HG03097 (cell line): ENCODE data around the gene CAPZB.
"Not testable (repeated sequence)": the region's sequence is repeated elsewhere in the genome, so short reads cannot be mapped to it uniquely, and the experiment has no call there.

ENCODE experiments used
- ATAC-seq: cut with Tn5 transposase; IDR thresholded peaks from one replicate; pipeline ENCODE4 v1.9.1; 2021; ENCODE audit not compliant: unreplicated experiment, low FRiP score

The CAPZB gene

GRCh38 chr1:19499887-19500286 is 14.5 kb upstream of the CAPZB start:
- not testable (repeated sequence) for ATAC-seq

- ATAC-seq, result not testable (repeated sequence)
Observed at GRCh38 chr1:19497443-19497842, 12.1 kb upstream of the CAPZB start.

- no peak for ATAC-seq
Observed at GRCh38 chr1:19496527-19496874, 11.2 kb upstream of the CAPZB start.

- ATAC-seq, result no peak
Observed at GRCh38 chr1:19495799-19496526, 10.6 kb upstream of the CAPZB start.

- ATAC-seq, result no peak
Observed at GRCh38 chr1:19495000-19495656, 9.8 kb upstream of the CAPZB start.

GRCh38 chr1:19493547-19493946 is 8.2 kb upstream of the CAPZB start:
- ATAC-seq, result no peak

- ATAC-seq, result no peak
Observed at GRCh38 chr1:19489996-19490395, 4.7 kb upstream of the CAPZB start.

- no peak for ATAC-seq
Observed at GRCh38 chr1:19488136-19488535, 2.8 kb upstream of the CAPZB start.

GRCh38 chr1:19484798-19485361 is 459 bp downstream of the CAPZB start:
- ATAC-seq, result peak; percentile 18

- ATAC-seq, result no peak
Observed at GRCh38 chr1:19484338-19484797, 971 bp downstream of the CAPZB start.

- ATAC-seq, result no peak
Observed at GRCh38 chr1:19483691-19484090, 1.6 kb downstream of the CAPZB start.

GRCh38 chr1:19483261-19483660 is 2.1 kb downstream of the CAPZB start:
- no peak for ATAC-seq

- ATAC-seq, result no peak
Observed at GRCh38 chr1:19481826-19482398, 3.4 kb downstream of the CAPZB start.

- no peak for ATAC-seq
Observed at GRCh38 chr1:19480282-19480681, 5.1 kb downstream of the CAPZB start.

GRCh38 chr1:19479351-19480120 is 5.8 kb downstream of the CAPZB start:
- no peak for ATAC-seq

GRCh38 chr1:19478322-19478721 is 7.0 kb downstream of the CAPZB start:
- ATAC-seq, result no peak

GRCh38 chr1:19477284-19478249 is 7.8 kb downstream of the CAPZB start:
- no peak for ATAC-seq

- ATAC-seq, result no peak
Observed at GRCh38 chr1:19476450-19477190, 8.7 kb downstream of the CAPZB start.

GRCh38 chr1:19475296-19475695 is 10.0 kb downstream of the CAPZB start:
- ATAC-seq, result no peak
